Psoas muscle (tissue), 8 donors: ENCODE data around the gene AOX1. TPM values are rescaled to one million over a fixed set of nuclear protein-coding genes. Genes with fewer than 3 reads are reported as not detected.

Experiments used
- ATAC-seq, 4 donors: fragments of 200-7000 bp; cut with Tn5 transposase; one replicate each; pipeline ENCODE4 v1.9.1; 2020; ENCODE audit warnings: moderate library complexity in 3 of 4, mild to moderate bottlenecking in 2 of 4
- DNase-seq, 2 donors: peaks; one replicate each; pipeline ENCODE4 v3.0.0-alpha.2; 2020
- H3K27ac ChIP-seq: fragments of 200-600 bp; one replicate; pipeline ENCODE4 v1.8.0; 2022
- H3K27me3 ChIP-seq, 3 donors: fragments of 200-600 bp in 1 of 3; one replicate each; pipeline versions ENCODE4 v1.6.1 to v1.8.0; 2013 to 2022; ENCODE audit warnings: low read length in 2 of 3, mild to moderate bottlenecking in 2 of 3, moderate library complexity in 1 of 3; ENCODE audit not compliant: insufficient read depth in 3 of 3
- H3K36me3 ChIP-seq, 2 donors: fragments of 200-600 bp in 1 of 2; one replicate each; pipeline versions ENCODE4 v1.6.1 to v1.8.0; 2013 to 2022; ENCODE audit warnings: low read depth in 1 of 2, mild to moderate bottlenecking in 1 of 2, moderate library complexity in 1 of 2; ENCODE audit not compliant: insufficient read depth in 1 of 2
- H3K4me1 ChIP-seq: fragments of 200-600 bp; one replicate; pipeline ENCODE4 v1.8.0; 2022
- H3K4me3 ChIP-seq: fragments of 200-600 bp; one replicate; pipeline ENCODE4 v1.8.0; 2022; ENCODE audit warnings: mild to moderate bottlenecking
- H3K9me3 ChIP-seq: fragments of 200-600 bp; one replicate; pipeline ENCODE4 v1.8.0; 2022
- WGBS, 3 donors: extraction: QIAGEN DNeasy Blood & Tissue Kit; methylation state at CpG; one replicate each; pipeline versions ENCODE4 v1.1.6 to v1.1.7; 2013; 5-methylcytosine and 5-hydroxymethylcytosine counted together
- intact Hi-C, 2 donors: fragments of 100-400 bp; cut with DNase I; formaldehyde crosslinking; loops; one replicate each; pipeline versions ENCODE4 v1.11.0 to v1.14.2; 2022
- polyA plus RNA-seq, 3 donors: library from polyadenylated mRNA; stranded (reverse); fragments of 200-250 nt; gene quantifications; one replicate each; pipeline ENCODE4 v1.2.3, GENCODE V29; 2013
- total RNA-seq, 4 donors: library from RNA; stranded (reverse); fragmentation: NEBNext Ultra II Directional in 2 of 4; extraction: Animal tissue kit (Norgen Biotek cat#: 25700) in 2 of 4; gene quantifications; one replicate each; pipeline versions ENCODE4 v1.2.1 to v1.2.4, GENCODE V29; 2021 to 2023
- TF ChIP-seq, protein P1 (sequence below): fragments of 200-600 bp; IDR thresholded peaks from one replicate; pipeline ENCODE4 v1.8.0; 2022; ENCODE audit warnings: antibody characterized with exemption
- donor health status: healthy with polysubstance abuse.
- donor health status: DM: no; HTN: no; CAD: no; lungs with moderate emphysema.
- donor health status: Bipolar disorder and iron deficiency.
- donor health status: healthy.
- donor health status: DM: yes; HTN: yes; CAD: no.
- donor health status: DM: no; HTN: no; CAD: no.
- donor health status: DM: no; HTN: no; CAD: no.
- donor health status: DM: yes; HTN: yes; CAD: no.

The AOX1 gene
- total and polyA plus RNA-seq, 7 donors, result 4.2 to 17.0 (median 10.3) TPM

DNA sequence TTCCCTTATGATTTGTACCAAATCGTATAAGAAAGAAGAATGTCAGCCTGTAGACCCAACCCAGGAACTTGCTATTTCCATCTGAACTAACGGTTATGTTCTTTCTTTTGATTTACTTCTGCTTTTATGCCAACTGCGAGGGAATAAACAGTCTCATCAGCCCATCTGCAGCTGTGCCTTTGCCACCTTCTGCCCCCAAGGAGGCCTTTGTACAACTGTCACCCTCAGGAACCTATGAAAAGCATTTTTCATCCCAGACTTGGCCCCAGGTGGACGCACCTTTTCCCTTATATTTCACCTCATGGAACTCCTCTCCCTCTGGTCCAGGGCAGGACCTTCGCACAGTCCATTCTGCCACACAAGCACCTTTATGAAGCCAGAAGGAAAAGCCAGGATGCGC lies 109.8 kb downstream of the AOX1 start:
- DNase-seq (no peak), ATAC-seq (no peak)
- WGBS, 3 donors, result 66 to 73% (median 71%) methylated on average over 6 of the region's 6 CpGs
- Histone ChIP-seq H3K9me3 (no peaks in the 10 kb centered on the region), H3K27me3 (no peaks in the 10 kb centered on the region), H3K36me3 (no peaks in the 10 kb centered on the region), H3K4me3 (no peak overlapping the region), H3K27ac (no peak overlapping the region), H3K4me1 (no peaks in the 10 kb centered on the region)
- intact Hi-C loops, result no loop called here
- TF ChIP-seq, protein P1, sequence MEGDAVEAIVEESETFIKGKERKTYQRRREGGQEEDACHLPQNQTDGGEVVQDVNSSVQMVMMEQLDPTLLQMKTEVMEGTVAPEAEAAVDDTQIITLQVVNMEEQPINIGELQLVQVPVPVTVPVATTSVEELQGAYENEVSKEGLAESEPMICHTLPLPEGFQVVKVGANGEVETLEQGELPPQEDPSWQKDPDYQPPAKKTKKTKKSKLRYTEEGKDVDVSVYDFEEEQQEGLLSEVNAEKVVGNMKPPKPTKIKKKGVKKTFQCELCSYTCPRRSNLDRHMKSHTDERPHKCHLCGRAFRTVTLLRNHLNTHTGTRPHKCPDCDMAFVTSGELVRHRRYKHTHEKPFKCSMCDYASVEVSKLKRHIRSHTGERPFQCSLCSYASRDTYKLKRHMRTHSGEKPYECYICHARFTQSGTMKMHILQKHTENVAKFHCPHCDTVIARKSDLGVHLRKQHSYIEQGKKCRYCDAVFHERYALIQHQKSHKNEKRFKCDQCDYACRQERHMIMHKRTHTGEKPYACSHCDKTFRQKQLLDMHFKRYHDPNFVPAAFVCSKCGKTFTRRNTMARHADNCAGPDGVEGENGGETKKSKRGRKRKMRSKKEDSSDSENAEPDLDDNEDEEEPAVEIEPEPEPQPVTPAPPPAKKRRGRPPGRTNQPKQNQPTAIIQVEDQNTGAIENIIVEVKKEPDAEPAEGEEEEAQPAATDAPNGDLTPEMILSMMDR, result no peak

DNA sequence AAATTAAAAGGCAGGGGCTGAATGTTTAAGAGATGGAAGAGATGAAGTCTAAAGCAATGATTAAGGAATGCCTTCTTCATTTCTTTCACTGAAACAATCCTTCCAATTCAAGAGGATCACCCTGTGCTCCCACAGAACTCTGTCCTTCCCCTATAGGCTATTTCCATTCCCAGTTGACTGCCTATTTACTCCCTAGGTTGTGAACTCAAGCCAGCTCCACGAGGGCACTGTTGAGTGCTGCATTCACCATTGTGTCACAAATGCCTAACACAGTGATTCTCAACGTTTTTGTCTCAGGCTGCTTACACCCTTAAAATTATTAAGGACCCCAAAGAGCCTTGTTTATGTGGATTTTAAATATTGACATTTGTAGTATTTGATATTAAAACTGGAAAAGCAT lies 112.4 kb downstream of the AOX1 start:
- no peak overlapping the region for H3K27ac ChIP-seq
- H3K27me3 ChIP-seq, result no peaks in the 10 kb centered on the region
- DNase-seq, result no peak
- TF ChIP-seq, protein P1, result no peak
- H3K4me1 ChIP-seq, result no peaks in the 10 kb centered on the region
- no peak overlapping the region for H3K4me3 ChIP-seq
- intact Hi-C loops, result no loop called here
- 15 to 21% (median 17%) methylated on average over 2 of the region's 2 CpGs for WGBS, 3 donors
- ATAC-seq, result no peak
- H3K9me3 ChIP-seq, result no peaks in the 10 kb centered on the region
- H3K36me3 ChIP-seq, result no peaks in the 10 kb centered on the region

DNA sequence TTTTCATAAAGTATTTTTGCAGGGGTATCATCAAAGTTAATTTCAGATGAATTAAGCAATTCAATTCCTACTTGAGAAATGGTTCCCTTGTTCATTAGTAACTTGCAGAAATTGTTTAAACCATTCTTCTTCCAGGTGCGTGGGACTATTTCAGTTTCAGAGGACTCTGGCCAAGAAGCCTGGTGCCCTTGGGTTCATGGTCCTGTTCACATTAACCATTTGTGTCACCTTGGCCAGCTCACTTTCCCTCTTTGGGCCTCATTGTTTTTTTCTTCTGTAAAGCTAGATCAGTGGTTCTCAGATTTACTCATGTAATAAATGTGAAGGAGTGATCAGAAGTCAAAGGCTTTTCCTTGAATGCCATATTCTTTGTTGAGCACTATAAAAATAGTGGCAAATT lies 113.5 kb downstream of the AOX1 start:
- intact Hi-C loops, result no loop called here
- TF ChIP-seq, protein P1, result no peak
- H3K36me3 ChIP-seq, result no peaks in the 10 kb centered on the region
- 0 to 55% (median 48%) methylated on average over 1 of the region's 1 CpG for WGBS, 3 donors
- H3K4me3 ChIP-seq, result no peak overlapping the region
- no peak overlapping the region for H3K27ac ChIP-seq
- ATAC-seq, result no peak
- DNase-seq, result no peak
- H3K27me3 ChIP-seq, result no peaks in the 10 kb centered on the region
- no peaks in the 10 kb centered on the region for H3K4me1 ChIP-seq
- no peaks in the 10 kb centered on the region for H3K9me3 ChIP-seq

DNA sequence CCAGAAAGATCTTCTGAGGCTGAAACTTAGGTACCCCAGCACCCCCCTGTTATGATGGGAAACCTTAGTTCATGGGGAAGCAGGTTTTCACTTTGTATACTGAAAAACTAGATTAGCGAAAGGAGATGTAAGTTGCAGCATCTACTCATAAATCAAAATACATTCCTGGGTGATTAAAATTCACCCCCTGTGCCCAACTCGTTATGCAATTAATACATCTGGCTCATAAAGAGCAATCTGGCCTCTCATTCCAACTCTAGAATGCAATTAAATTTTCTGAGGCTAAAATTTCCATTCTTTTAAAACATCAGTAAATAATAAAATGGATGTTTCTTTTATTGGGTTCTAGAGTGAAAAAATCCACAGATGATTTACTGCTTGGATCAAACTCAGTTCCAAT lies 115.0 kb downstream of the AOX1 start:
- no peak for ATAC-seq

More for the DNA sequence above, 115.0 kb downstream of the AOX1 start:
- Histone ChIP-seq H3K27ac (no peak overlapping the region), H3K4me1 (no peaks in the 10 kb centered on the region), H3K9me3 (no peaks in the 10 kb centered on the region), H3K27me3 (no peaks in the 10 kb centered on the region), H3K4me3 (no peak overlapping the region), H3K36me3 (no peaks in the 10 kb centered on the region)
- no peak for DNase-seq
- intact Hi-C loops, result loop anchor here in 1 of 2 donors (5.0 to 10.0 kb wide), 2 partner anchors 124 to 726 kb away; no protein-coding TSS in a partner anchor
- TF ChIP-seq, protein P1, result no peak
- WGBS, 3 donors, result 83 to 90% (median 86%) methylated on average over 2 of the region's 2 CpGs
